Measurements from ENCODE around the gene DNMT1. TPM values are rescaled to one million over a fixed set of nuclear protein-coding genes. Genes with fewer than 3 reads are reported as not detected.
"Not testable (repeated sequence)": the region's sequence is repeated elsewhere in the genome, so short reads cannot be mapped to it uniquely, and the experiment has no call there.

The DNMT1 gene
- total RNA-seq, 2 donors from 2014 or later = 322 to 576 TPM

- Mint-ChIP-seq H3K4me1 (ENCODE audit: low read depth in 2 of 2) (peaks cover 22 to 26% of the 10 kb centered on the region in 2 donors), H3K27me3 (no peaks in the 10 kb centered on the region), H3K36me3 (peaks cover 9% of the 10 kb centered on the region), H3K27ac (peak overlapping the region in 1 of 2 donors; percentile 72), H3K9me3 (no peaks in the 10 kb centered on the region), H3K4me3 (no peak overlapping the region)
- no peak for DNase-seq (ENCODE audit: low spot score)
- no peak for ATAC-seq
These were observed 10.1 kb downstream of the DNMT1 start for GRCh38 chr19:10184636-10185035.

GRCh38 chr19:10183926-10184325 is 10.8 kb downstream of the DNMT1 start:
- Mint-ChIP-seq H3K27ac (peak overlapping the region; percentile 55 to 72), H3K9me3 (no peaks in the 10 kb centered on the region), H3K4me3 (no peak overlapping the region), H3K27me3 (no peaks in the 10 kb centered on the region), H3K36me3 (peaks cover 6% of the 10 kb centered on the region), H3K4me1 (ENCODE audit: low read depth in 2 of 2) (peaks cover 18 to 22% of the 10 kb centered on the region in 2 donors)
- ATAC-seq (peak in 1 of 2 donors; percentile 20), DNase-seq (ENCODE audit: low spot score) (no peak)

- no peak for DNase-seq (ENCODE audit: low spot score)
- H3K36me3 Mint-ChIP-seq = peaks cover 6% of the 10 kb centered on the region
- H3K9me3 Mint-ChIP-seq = no peaks in the 10 kb centered on the region
- H3K4me3 Mint-ChIP-seq = no peak overlapping the region
- peaks cover 13 to 19% of the 10 kb centered on the region in 2 donors for H3K4me1 Mint-ChIP-seq (ENCODE audit: low read depth in 2 of 2)
- H3K27me3 Mint-ChIP-seq = no peaks in the 10 kb centered on the region
- no peak overlapping the region for H3K27ac Mint-ChIP-seq
- ATAC-seq = no peak
These were observed 11.9 kb downstream of the DNMT1 start for GRCh38 chr19:10182847-10183246.

GRCh38 chr19:10182076-10182475 is 12.7 kb downstream of the DNMT1 start:
- Mint-ChIP-seq H3K4me1 (ENCODE audit: low read depth in 2 of 2) (peaks cover 11 to 16% of the 10 kb centered on the region in 2 donors), H3K27ac (no peak overlapping the region), H3K27me3 (no peaks in the 10 kb centered on the region), H3K9me3 (no peaks in the 10 kb centered on the region), H3K36me3 (peaks cover 6% of the 10 kb centered on the region), H3K4me3 (no peak overlapping the region)
- DNase-seq (ENCODE audit: low spot score) = no peak
- no peak for ATAC-seq

GRCh38 chr19:10180459-10180858 is 14.3 kb downstream of the DNMT1 start:
- H3K9me3 Mint-ChIP-seq = no peaks in the 10 kb centered on the region
- no peak overlapping the region for H3K4me3 Mint-ChIP-seq
- H3K4me1 Mint-ChIP-seq (ENCODE audit: low read depth in 2 of 2) = peaks cover 7 to 12% of the 10 kb centered on the region in 2 donors
- no peaks in the 10 kb centered on the region for H3K27me3 Mint-ChIP-seq
- ATAC-seq (no peak), DNase-seq (ENCODE audit: low spot score) (no peak)
- peaks cover 13% of the 10 kb centered on the region for H3K36me3 Mint-ChIP-seq
- H3K27ac Mint-ChIP-seq = no peak overlapping the region

GRCh38 chr19:10180024-10180423 is 14.7 kb downstream of the DNMT1 start:
- not testable (repeated sequence) for H3K27ac Mint-ChIP-seq; H3K9me3 Mint-ChIP-seq; H3K4me3 Mint-ChIP-seq; ATAC-seq; H3K27me3 Mint-ChIP-seq; DNase-seq (ENCODE audit: low spot score)
- H3K4me1 Mint-ChIP-seq (ENCODE audit: low read depth in 2 of 2) = peaks cover 7 to 12% of the 10 kb centered on the region in 2 donors
- peaks cover 15% of the 10 kb centered on the region for H3K36me3 Mint-ChIP-seq

- Mint-ChIP-seq H3K27ac (peak overlapping the region in 1 of 2 donors; percentile 13), H3K36me3 (peaks cover 23% of the 10 kb centered on the region), H3K4me3 (no peak overlapping the region), H3K9me3 (no peaks in the 10 kb centered on the region), H3K27me3 (no peaks in the 10 kb centered on the region), H3K4me1 (ENCODE audit: low read depth in 2 of 2) (peaks cover 4 to 5% of the 10 kb centered on the region in 2 donors)
- no peak for ATAC-seq
- no peak for DNase-seq (ENCODE audit: low spot score)
These were observed 21.2 kb downstream of the DNMT1 start for GRCh38 chr19:10173527-10173926.

- H3K36me3 Mint-ChIP-seq = peaks cover 16% of the 10 kb centered on the region
- no peak overlapping the region for H3K27ac Mint-ChIP-seq
- no peak for DNase-seq (ENCODE audit: low spot score)
- ATAC-seq = no peak
- H3K4me1 Mint-ChIP-seq (ENCODE audit: low read depth in 2 of 2) = peaks cover 0 to 5% of the 10 kb centered on the region in 2 donors
- no peak overlapping the region for H3K4me3 Mint-ChIP-seq
- H3K9me3 Mint-ChIP-seq = no peaks in the 10 kb centered on the region
- H3K27me3 Mint-ChIP-seq = no peaks in the 10 kb centered on the region
These were observed 26.3 kb downstream of the DNMT1 start for GRCh38 chr19:10168386-10168948.

- Mint-ChIP-seq H3K4me3 (no peak overlapping the region), H3K36me3 (peaks cover 15% of the 10 kb centered on the region), H3K27me3 (no peaks in the 10 kb centered on the region), H3K27ac (no peak overlapping the region), H3K9me3 (no peaks in the 10 kb centered on the region), H3K4me1 (ENCODE audit: low read depth in 2 of 2) (peaks cover 0 to 5% of the 10 kb centered on the region in 2 donors)
- DNase-seq (ENCODE audit: low spot score) (no peak), ATAC-seq (peak in 1 of 2 donors; percentile 33)
These were observed 27.3 kb downstream of the DNMT1 start for GRCh38 chr19:10167459-10167858.

GRCh38 chr19:10166501-10166900 is 28.3 kb downstream of the DNMT1 start:
- H3K4me3 Mint-ChIP-seq = not testable (repeated sequence)

GRCh38 chr19:10166046-10166445 is 28.7 kb downstream of the DNMT1 start:
- Mint-ChIP-seq H3K27ac (no peak overlapping the region), H3K4me1 (ENCODE audit: low read depth in 2 of 2) (peaks cover 0 to 5% of the 10 kb centered on the region in 2 donors), H3K4me3 (no peak overlapping the region), H3K9me3 (no peaks in the 10 kb centered on the region), H3K27me3 (no peaks in the 10 kb centered on the region), H3K36me3 (peaks cover 15% of the 10 kb centered on the region)
- DNase-seq (ENCODE audit: low spot score) = no peak
- ATAC-seq = no peak

More at GRCh38 chr19:10166501-10166900, 28.3 kb downstream of the DNMT1 start:
- not testable (repeated sequence) for DNase-seq (ENCODE audit: low spot score); H3K27ac Mint-ChIP-seq; ATAC-seq; H3K9me3 Mint-ChIP-seq; H3K4me1 Mint-ChIP-seq (ENCODE audit: low read depth in 2 of 2); H3K27me3 Mint-ChIP-seq
- peaks cover 15% of the 10 kb centered on the region for H3K36me3 Mint-ChIP-seq

- peaks cover 0 to 2% of the 10 kb centered on the region in 2 donors for H3K4me1 Mint-ChIP-seq (ENCODE audit: low read depth in 2 of 2)
- H3K27ac Mint-ChIP-seq = no peak overlapping the region
- H3K4me3 Mint-ChIP-seq = no peak overlapping the region
- no peak for DNase-seq (ENCODE audit: low spot score)
- no peak for ATAC-seq
- H3K27me3 Mint-ChIP-seq = no peaks in the 10 kb centered on the region
- H3K36me3 Mint-ChIP-seq = peaks cover 24% of the 10 kb centered on the region
- no peaks in the 10 kb centered on the region for H3K9me3 Mint-ChIP-seq
These were observed 31.2 kb downstream of the DNMT1 start for GRCh38 chr19:10163536-10163935.

- H3K9me3 Mint-ChIP-seq = no peaks in the 10 kb centered on the region
These were observed 35.1 kb downstream of the DNMT1 start for GRCh38 chr19:10159610-10160009.

GRCh38 chr19:10158485-10158884 is 36.3 kb downstream of the DNMT1 start:
- no peak overlapping the region for H3K27ac Mint-ChIP-seq
- ATAC-seq (no peak), DNase-seq (ENCODE audit: low spot score) (no peak)
- H3K27me3 Mint-ChIP-seq = no peaks in the 10 kb centered on the region
- H3K4me1 Mint-ChIP-seq (ENCODE audit: low read depth in 2 of 2) = no peaks in the 10 kb centered on the region
- no peaks in the 10 kb centered on the region for H3K9me3 Mint-ChIP-seq
- H3K36me3 Mint-ChIP-seq = peaks cover 32% of the 10 kb centered on the region
- H3K4me3 Mint-ChIP-seq = no peak overlapping the region

More at GRCh38 chr19:10159610-10160009, 35.1 kb downstream of the DNMT1 start:
- ATAC-seq (no peak), DNase-seq (ENCODE audit: low spot score) (no peak)
- Mint-ChIP-seq H3K36me3 (peaks cover 27% of the 10 kb centered on the region), H3K27ac (no peak overlapping the region), H3K4me1 (ENCODE audit: low read depth in 2 of 2) (no peaks in the 10 kb centered on the region), H3K27me3 (no peaks in the 10 kb centered on the region), H3K4me3 (no peak overlapping the region)

GRCh38 chr19:10158071-10158470 is 36.7 kb downstream of the DNMT1 start:
- DNase-seq (ENCODE audit: low spot score) = no peak
- no peak for ATAC-seq
- H3K9me3 Mint-ChIP-seq = no peaks in the 10 kb centered on the region
- H3K36me3 Mint-ChIP-seq = peaks cover 27% of the 10 kb centered on the region
- H3K4me1 Mint-ChIP-seq (ENCODE audit: low read depth in 2 of 2) = no peaks in the 10 kb centered on the region
- H3K27me3 Mint-ChIP-seq = no peaks in the 10 kb centered on the region
- no peak overlapping the region for H3K27ac Mint-ChIP-seq
- H3K4me3 Mint-ChIP-seq = no peak overlapping the region
